ENCODE measurements around the gene ADRB1. TPM values are rescaled to one million over a fixed set of nuclear protein-coding genes. Genes with fewer than 3 reads are reported as not detected.
A peak's percentile ranks its signal among the peaks of the same experiment; 100 is the strongest.

ADRB1 gene
- total RNA-seq, 1 donor from 2014 or later = not detected

GRCh38 chr10:114031073-114031972 lies 12.3 kb upstream of the ADRB1 start:
- no peaks in the 10 kb centered on the region for H3K36me3 Mint-ChIP-seq (ENCODE audit: low read depth)
- peaks cover 70% of the 10 kb centered on the region for H3K27me3 Mint-ChIP-seq

DNA sequence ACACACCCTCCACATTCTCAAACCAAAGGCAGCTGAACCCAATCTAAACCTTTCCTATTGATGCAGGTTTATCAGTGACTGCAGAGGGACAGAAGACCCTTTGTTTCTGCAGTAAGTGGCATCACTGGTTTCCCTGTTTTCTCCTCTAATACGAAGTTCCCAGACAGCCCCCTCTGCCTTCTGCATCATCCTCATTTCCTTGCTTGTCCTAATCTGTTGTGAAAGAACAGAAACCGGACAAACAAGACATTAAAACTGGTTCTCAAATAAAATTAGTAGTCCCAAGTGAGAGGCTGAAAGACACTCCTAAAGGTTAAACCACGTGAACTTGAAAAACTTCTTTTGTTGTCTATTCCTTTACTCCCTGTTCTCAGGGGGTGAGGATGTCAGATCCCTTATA lies 10.1 kb upstream of the ADRB1 start:
- intact Hi-C loops (cut with micrococcal nuclease) = no loop called here
- Mint-ChIP-seq H3K4me1 (peaks cover 4% of the 10 kb centered on the region), H3K36me3 (ENCODE audit: low read depth) (no peaks in the 10 kb centered on the region), H3K27ac (no peak overlapping the region), H3K4me3 (no peak overlapping the region), H3K9me3 (no peaks in the 10 kb centered on the region), H3K27me3 (peaks cover 63% of the 10 kb centered on the region)
- DNase-seq = no peak

More at GRCh38 chr10:114031073-114031972, 12.3 kb upstream of the ADRB1 start:
- DNase-seq = no peak
- Mint-ChIP-seq H3K4me1 (peaks cover 8% of the 10 kb centered on the region), H3K27ac (no peak overlapping the region), H3K4me3 (no peak overlapping the region), H3K9me3 (no peaks in the 10 kb centered on the region)
- intact Hi-C loops (cut with micrococcal nuclease) = no loop called here

DNA sequence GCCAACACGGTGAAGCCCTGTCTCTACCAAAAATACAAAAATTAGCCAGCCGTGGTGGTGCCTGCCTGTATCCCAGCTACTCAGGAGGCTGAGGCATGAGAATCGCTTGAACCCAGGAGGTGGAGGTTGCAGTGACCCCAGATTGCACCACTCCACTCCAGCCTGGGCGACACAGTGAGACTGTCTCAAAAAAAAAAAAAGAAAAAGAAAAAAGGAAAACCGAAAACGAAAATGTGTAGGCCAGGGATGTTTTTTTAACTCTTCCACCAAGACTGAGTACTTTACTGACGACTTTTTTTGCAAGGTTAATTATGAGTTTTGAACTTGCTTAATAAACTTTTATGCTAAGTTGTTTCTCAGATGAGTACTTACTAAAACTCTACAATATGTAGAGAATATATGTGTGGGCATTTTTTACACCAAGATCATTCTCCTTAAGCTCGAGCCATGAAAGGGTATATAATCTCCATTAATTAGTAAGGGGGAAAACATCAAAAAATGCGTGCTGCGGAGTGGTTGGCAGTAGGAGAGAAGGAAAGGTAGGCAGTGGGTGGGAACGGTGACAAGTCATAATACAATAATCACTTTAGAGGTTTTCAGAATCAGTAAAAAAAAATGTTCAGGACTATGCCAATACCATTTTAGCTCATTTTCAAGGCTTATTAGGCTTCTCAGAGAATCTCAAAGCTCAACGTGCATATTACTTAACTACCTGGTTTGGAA lies 8.6 kb upstream of the ADRB1 start:
- intact Hi-C loops (cut with micrococcal nuclease) = no loop called here
- no peaks in the 10 kb centered on the region for H3K36me3 Mint-ChIP-seq (ENCODE audit: low read depth)
- no peak overlapping the region for H3K27ac Mint-ChIP-seq
- H3K9me3 Mint-ChIP-seq = no peaks in the 10 kb centered on the region
- no peak overlapping the region for H3K4me3 Mint-ChIP-seq
- peaks cover 63% of the 10 kb centered on the region for H3K27me3 Mint-ChIP-seq
- DNase-seq = no peak
- no peaks in the 10 kb centered on the region for H3K4me1 Mint-ChIP-seq

GRCh38 chr10:114035791-114036190 lies 7.9 kb upstream of the ADRB1 start:
- H3K4me1 Mint-ChIP-seq = no peaks in the 10 kb centered on the region
- no peak for DNase-seq
- H3K36me3 Mint-ChIP-seq (ENCODE audit: low read depth) = no peaks in the 10 kb centered on the region
- H3K9me3 Mint-ChIP-seq = no peaks in the 10 kb centered on the region
- H3K27me3 Mint-ChIP-seq = peaks cover 67% of the 10 kb centered on the region
- H3K4me3 Mint-ChIP-seq = no peak overlapping the region
- intact Hi-C loops (cut with micrococcal nuclease) = no loop called here
- no peak overlapping the region for H3K27ac Mint-ChIP-seq

- no peaks in the 10 kb centered on the region for H3K36me3 Mint-ChIP-seq (ENCODE audit: low read depth)
Measured at GRCh38 chr10:114038819-114039218, 4.8 kb upstream of the ADRB1 start.

DNA sequence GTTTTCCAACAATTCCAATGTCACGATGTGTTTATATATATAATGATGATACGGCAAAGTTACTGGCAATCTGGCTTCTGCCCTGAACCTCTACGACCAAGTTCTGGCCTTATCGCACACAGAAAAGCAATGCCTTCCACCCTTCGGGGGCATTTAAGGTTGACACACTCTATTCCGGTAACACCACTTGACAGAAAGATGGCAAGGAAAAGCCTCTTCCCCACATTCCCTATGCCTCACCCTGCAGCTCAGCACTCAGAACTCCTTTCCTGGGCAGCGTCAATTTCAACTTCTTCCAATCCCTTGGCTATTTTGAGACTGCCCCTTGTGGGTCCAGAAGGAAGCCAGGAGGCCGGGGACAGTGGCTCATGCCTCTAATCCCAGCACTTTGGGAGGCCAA lies 2.5 kb upstream of the ADRB1 start:
- Mint-ChIP-seq H3K27me3 (peaks cover 65% of the 10 kb centered on the region), H3K4me1 (peaks cover 11% of the 10 kb centered on the region), H3K9me3 (no peaks in the 10 kb centered on the region), H3K4me3 (no peak overlapping the region), H3K36me3 (ENCODE audit: low read depth) (no peaks in the 10 kb centered on the region), H3K27ac (no peak overlapping the region)
- intact Hi-C loops (cut with micrococcal nuclease) = loop anchor here (10.0 kb wide), 2 partner anchors 76 to 186 kb away; partner anchors contain the start of genes DCLRE1A and NHLRC2
- no peak for DNase-seq

More at GRCh38 chr10:114038819-114039218, 4.8 kb upstream of the ADRB1 start:
- DNase-seq = no peak
- intact Hi-C loops (cut with micrococcal nuclease) = no loop called here
- Mint-ChIP-seq H3K27ac (no peak overlapping the region), H3K4me1 (peaks cover 4% of the 10 kb centered on the region), H3K9me3 (no peaks in the 10 kb centered on the region), H3K27me3 (peaks cover 67% of the 10 kb centered on the region), H3K4me3 (no peak overlapping the region)

- Mint-ChIP-seq H3K27me3 (peaks cover 78% of the 10 kb centered on the region), H3K4me1 (peaks cover 11% of the 10 kb centered on the region), H3K36me3 (ENCODE audit: low read depth) (no peaks in the 10 kb centered on the region), H3K9me3 (no peaks in the 10 kb centered on the region), H3K27ac (no peak overlapping the region), H3K4me3 (peak overlapping the region; percentile 71)
- peak; percentile 64 for DNase-seq
- intact Hi-C loops (cut with micrococcal nuclease) = loop anchor here (10.0 kb wide), 2 partner anchors 78 to 188 kb away; partner anchors contain the start of genes DCLRE1A and NHLRC2
Measured at GRCh38 chr10:114042895-114043531, 653 bp upstream of the ADRB1 start.

DNA sequence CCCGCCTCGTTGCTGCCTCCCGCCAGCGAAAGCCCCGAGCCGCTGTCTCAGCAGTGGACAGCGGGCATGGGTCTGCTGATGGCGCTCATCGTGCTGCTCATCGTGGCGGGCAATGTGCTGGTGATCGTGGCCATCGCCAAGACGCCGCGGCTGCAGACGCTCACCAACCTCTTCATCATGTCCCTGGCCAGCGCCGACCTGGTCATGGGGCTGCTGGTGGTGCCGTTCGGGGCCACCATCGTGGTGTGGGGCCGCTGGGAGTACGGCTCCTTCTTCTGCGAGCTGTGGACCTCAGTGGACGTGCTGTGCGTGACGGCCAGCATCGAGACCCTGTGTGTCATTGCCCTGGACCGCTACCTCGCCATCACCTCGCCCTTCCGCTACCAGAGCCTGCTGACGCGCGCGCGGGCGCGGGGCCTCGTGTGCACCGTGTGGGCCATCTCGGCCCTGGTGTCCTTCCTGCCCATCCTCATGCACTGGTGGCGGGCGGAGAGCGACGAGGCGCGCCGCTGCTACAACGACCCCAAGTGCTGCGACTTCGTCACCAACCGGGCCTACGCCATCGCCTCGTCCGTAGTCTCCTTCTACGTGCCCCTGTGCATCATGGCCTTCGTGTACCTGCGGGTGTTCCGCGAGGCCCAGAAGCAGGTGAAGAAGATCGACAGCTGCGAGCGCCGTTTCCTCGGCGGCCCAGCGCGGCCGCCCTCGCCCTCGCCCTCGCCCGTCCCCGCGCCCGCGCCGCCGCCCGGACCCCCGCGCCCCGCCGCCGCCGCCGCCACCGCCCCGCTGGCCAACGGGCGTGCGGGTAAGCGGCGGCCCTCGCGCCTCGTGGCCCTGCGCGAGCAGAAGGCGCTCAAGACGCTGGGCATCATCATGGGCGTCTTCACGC lies 825 bp downstream of the ADRB1 start:
- Mint-ChIP-seq H3K4me3 (peak overlapping the region; percentile 68), H3K36me3 (ENCODE audit: low read depth) (no peaks in the 10 kb centered on the region), H3K4me1 (peaks cover 16% of the 10 kb centered on the region), H3K27me3 (peaks cover 78% of the 10 kb centered on the region), H3K9me3 (no peaks in the 10 kb centered on the region), H3K27ac (no peak overlapping the region)
- intact Hi-C loops (cut with micrococcal nuclease) = loop anchor here (10.0 kb wide), 2 partner anchors 80 to 190 kb away; partner anchors contain the start of genes DCLRE1A and NHLRC2
- no peak for DNase-seq

DNA sequence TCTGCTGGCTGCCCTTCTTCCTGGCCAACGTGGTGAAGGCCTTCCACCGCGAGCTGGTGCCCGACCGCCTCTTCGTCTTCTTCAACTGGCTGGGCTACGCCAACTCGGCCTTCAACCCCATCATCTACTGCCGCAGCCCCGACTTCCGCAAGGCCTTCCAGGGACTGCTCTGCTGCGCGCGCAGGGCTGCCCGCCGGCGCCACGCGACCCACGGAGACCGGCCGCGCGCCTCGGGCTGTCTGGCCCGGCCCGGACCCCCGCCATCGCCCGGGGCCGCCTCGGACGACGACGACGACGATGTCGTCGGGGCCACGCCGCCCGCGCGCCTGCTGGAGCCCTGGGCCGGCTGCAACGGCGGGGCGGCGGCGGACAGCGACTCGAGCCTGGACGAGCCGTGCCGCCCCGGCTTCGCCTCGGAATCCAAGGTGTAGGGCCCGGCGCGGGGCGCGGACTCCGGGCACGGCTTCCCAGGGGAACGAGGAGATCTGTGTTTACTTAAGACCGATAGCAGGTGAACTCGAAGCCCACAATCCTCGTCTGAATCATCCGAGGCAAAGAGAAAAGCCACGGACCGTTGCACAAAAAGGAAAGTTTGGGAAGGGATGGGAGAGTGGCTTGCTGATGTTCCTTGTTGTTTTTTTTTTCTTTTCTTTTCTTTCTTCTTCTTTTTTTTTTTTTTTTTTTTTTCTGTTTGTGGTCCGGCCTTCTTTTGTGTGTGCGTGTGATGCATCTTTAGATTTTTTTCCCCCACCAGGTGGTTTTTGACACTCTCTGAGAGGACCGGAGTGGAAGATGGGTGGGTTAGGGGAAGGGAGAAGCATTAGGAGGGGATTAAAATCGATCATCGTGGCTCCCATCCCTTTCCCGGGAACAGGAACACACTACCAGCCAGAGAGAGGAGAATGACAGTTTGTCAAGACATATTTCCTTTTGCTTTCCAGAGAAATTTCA lies 1.7 kb downstream of the ADRB1 start:
- peaks cover 16% of the 10 kb centered on the region for H3K4me1 Mint-ChIP-seq
- H3K27ac Mint-ChIP-seq = no peak overlapping the region
- no peaks in the 10 kb centered on the region for H3K36me3 Mint-ChIP-seq (ENCODE audit: low read depth)
- no peaks in the 10 kb centered on the region for H3K9me3 Mint-ChIP-seq
- DNase-seq = peak; percentile 73
- H3K27me3 Mint-ChIP-seq = peaks cover 72% of the 10 kb centered on the region
- intact Hi-C loops (cut with micrococcal nuclease) = loop anchor here (10.0 kb wide), 2 partner anchors 81 to 191 kb away; partner anchors contain the start of genes DCLRE1A and NHLRC2
- H3K4me3 Mint-ChIP-seq = peak overlapping the region; percentile 68

DNA sequence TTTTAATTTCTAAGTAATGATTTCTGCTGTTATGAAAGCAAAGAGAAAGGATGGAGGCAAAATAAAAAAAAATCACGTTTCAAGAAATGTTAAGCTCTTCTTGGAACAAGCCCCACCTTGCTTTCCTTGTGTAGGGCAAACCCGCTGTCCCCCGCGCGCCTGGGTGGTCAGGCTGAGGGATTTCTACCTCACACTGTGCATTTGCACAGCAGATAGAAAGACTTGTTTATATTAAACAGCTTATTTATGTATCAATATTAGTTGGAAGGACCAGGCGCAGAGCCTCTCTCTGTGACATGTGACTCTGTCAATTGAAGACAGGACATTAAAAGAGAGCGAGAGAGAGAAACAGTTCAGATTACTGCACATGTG lies 2.4 kb downstream of the ADRB1 start:
- Mint-ChIP-seq H3K27ac (no peak overlapping the region), H3K36me3 (ENCODE audit: low read depth) (no peaks in the 10 kb centered on the region), H3K4me3 (no peak overlapping the region), H3K9me3 (no peaks in the 10 kb centered on the region), H3K27me3 (peaks cover 72% of the 10 kb centered on the region), H3K4me1 (peaks cover 16% of the 10 kb centered on the region)
- intact Hi-C loops (cut with micrococcal nuclease) = loop anchor here (10.0 kb wide), 2 partner anchors 81 to 191 kb away; partner anchors contain the start of genes DCLRE1A and NHLRC2
- no peak for DNase-seq

DNA sequence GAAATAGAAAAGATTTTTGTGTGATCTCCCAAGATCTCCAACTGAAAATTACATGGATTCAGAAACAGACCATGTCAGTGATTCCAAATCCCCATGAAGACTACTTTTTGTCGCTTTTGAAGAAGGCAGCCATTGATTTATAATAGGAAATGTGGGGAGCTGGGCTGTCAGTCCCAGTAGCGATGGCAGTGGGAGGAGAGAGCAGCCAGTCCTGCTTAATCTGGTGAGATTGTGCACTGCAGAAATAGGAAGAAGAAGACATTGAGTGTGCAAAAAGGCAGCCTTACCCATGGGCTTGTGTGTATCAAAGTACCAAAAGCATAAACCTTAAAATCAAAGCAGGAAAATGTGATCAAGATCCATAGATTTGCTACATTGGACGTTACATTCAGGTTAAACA lies 4.8 kb downstream of the ADRB1 start:
- intact Hi-C loops (cut with micrococcal nuclease) = loop anchor here (10.0 kb wide), 2 partner anchors 84 to 194 kb away; partner anchors contain the start of genes DCLRE1A and NHLRC2
- Mint-ChIP-seq H3K36me3 (ENCODE audit: low read depth) (no peaks in the 10 kb centered on the region), H3K4me1 (peaks cover 12% of the 10 kb centered on the region), H3K27ac (no peak overlapping the region), H3K9me3 (no peaks in the 10 kb centered on the region), H3K27me3 (peaks cover 71% of the 10 kb centered on the region), H3K4me3 (no peak overlapping the region)
- DNase-seq = peak; percentile 47

GRCh38 chr10:114051714-114052113 lies 8.0 kb downstream of the ADRB1 start:
- Mint-ChIP-seq H3K36me3 (ENCODE audit: low read depth) (no peaks in the 10 kb centered on the region), H3K4me1 (peaks cover 5% of the 10 kb centered on the region), H3K9me3 (no peaks in the 10 kb centered on the region), H3K27me3 (peaks cover 67% of the 10 kb centered on the region), H3K27ac (no peak overlapping the region), H3K4me3 (no peak overlapping the region)
- no peak for DNase-seq
- intact Hi-C loops (cut with micrococcal nuclease) = no loop called here
